ENCODE measurements around the gene NUP205.

NUP205 gene

DNA sequence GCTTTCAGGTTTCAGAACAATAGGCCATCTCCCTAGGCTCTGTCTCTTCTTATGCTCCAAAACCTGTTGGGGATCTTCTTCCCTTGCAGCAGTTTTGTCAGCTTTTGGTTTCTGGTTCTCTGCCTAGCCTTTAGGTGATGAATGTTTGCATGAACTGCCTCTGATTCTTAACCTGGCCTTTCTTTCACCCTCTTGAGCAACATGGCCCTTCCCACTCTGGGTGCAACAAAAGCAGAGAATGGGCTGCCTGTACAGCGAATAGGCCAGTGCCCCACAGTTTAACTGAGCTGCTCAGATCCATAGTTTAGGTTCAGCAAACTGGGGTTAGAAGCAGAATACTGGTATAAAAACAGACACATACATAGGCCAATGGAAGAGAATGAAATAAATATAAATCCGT, 18.1 kb upstream of the NUP205 start:
- H3K4me3 ChIP-seq (ENCODE audit: low read depth, low read length), result no peak overlapping the region
- TF ChIP-seq ZNF48 (tag by site-specific recombination; IDR thresholded peaks at IDR 0.05) (no peak), MEIS1 (CRISPR knock-in tag; IDR thresholded peaks at IDR 0.05; ENCODE audit: borderline replicate concordance) (no peak), MYNN (tag by site-specific recombination; IDR thresholded peaks at IDR 0.05; ENCODE audit: borderline replicate concordance) (no peak), ZNF24 (tag by site-specific recombination; IDR thresholded peaks at IDR 0.05) (no peak), BCL11B (tag by site-specific recombination; IDR thresholded peaks at IDR 0.05; ENCODE audit: low read depth) (no peak), ZNF670 (tag by site-specific recombination; IDR thresholded peaks at IDR 0.05; ENCODE audit: low read depth) (no peak), ZNF76 (tag by site-specific recombination; IDR thresholded peaks at IDR 0.05; ENCODE audit: borderline replicate concordance, low read depth) (no peak), ZNF221 (tag by site-specific recombination; IDR thresholded peaks at IDR 0.05; ENCODE audit: borderline replicate concordance) (no peak)
- TF ChIP-seq, protein P1, sequence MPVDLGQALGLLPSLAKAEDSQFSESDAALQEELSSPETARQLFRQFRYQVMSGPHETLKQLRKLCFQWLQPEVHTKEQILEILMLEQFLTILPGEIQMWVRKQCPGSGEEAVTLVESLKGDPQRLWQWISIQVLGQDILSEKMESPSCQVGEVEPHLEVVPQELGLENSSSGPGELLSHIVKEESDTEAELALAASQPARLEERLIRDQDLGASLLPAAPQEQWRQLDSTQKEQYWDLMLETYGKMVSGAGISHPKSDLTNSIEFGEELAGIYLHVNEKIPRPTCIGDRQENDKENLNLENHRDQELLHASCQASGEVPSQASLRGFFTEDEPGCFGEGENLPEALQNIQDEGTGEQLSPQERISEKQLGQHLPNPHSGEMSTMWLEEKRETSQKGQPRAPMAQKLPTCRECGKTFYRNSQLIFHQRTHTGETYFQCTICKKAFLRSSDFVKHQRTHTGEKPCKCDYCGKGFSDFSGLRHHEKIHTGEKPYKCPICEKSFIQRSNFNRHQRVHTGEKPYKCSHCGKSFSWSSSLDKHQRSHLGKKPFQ (tag by site-specific recombination; IDR thresholded peaks at IDR 0.05), result no peak
- TF ChIP-seq, protein P2, sequence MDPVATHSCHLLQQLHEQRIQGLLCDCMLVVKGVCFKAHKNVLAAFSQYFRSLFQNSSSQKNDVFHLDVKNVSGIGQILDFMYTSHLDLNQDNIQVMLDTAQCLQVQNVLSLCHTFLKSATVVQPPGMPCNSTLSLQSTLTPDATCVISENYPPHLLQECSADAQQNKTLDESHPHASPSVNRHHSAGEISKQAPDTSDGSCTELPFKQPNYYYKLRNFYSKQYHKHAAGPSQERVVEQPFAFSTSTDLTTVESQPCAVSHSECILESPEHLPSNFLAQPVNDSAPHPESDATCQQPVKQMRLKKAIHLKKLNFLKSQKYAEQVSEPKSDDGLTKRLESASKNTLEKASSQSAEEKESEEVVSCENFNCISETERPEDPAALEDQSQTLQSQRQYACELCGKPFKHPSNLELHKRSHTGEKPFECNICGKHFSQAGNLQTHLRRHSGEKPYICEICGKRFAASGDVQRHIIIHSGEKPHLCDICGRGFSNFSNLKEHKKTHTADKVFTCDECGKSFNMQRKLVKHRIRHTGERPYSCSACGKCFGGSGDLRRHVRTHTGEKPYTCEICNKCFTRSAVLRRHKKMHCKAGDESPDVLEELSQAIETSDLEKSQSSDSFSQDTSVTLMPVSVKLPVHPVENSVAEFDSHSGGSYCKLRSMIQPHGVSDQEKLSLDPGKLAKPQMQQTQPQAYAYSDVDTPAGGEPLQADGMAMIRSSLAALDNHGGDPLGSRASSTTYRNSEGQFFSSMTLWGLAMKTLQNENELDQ (tag by site-specific recombination; IDR thresholded peaks at IDR 0.05; ENCODE audit: low read depth), result no peak
- TF ChIP-seq, protein P3, sequence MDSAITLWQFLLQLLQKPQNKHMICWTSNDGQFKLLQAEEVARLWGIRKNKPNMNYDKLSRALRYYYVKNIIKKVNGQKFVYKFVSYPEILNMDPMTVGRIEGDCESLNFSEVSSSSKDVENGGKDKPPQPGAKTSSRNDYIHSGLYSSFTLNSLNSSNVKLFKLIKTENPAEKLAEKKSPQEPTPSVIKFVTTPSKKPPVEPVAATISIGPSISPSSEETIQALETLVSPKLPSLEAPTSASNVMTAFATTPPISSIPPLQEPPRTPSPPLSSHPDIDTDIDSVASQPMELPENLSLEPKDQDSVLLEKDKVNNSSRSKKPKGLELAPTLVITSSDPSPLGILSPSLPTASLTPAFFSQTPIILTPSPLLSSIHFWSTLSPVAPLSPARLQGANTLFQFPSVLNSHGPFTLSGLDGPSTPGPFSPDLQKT (IDR thresholded peaks at IDR 0.05; ENCODE audit: borderline replicate concordance, low read depth, low read length), result no peak
- TF ChIP-seq, protein P4, sequence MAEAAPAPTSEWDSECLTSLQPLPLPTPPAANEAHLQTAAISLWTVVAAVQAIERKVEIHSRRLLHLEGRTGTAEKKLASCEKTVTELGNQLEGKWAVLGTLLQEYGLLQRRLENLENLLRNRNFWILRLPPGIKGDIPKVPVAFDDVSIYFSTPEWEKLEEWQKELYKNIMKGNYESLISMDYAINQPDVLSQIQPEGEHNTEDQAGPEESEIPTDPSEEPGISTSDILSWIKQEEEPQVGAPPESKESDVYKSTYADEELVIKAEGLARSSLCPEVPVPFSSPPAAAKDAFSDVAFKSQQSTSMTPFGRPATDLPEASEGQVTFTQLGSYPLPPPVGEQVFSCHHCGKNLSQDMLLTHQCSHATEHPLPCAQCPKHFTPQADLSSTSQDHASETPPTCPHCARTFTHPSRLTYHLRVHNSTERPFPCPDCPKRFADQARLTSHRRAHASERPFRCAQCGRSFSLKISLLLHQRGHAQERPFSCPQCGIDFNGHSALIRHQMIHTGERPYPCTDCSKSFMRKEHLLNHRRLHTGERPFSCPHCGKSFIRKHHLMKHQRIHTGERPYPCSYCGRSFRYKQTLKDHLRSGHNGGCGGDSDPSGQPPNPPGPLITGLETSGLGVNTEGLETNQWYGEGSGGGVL (tag by site-specific recombination; IDR thresholded peaks at IDR 0.05), result no peak
- no peak overlapping the region for H3K27ac ChIP-seq (ENCODE audit: extremely low read depth, low read depth, low read length)
- no peaks in the 10 kb centered on the region for H3K9me3 ChIP-seq (ENCODE audit: control insufficient read depth, insufficient read depth, low read depth, low read length)
- H3K36me3 ChIP-seq (ENCODE audit: control insufficient read depth in 2 of 2, insufficient read depth in 1 of 2, low read length in 2 of 2), result no peaks in the 10 kb centered on the region
- CTCF ChIA-PET, result no interaction called here
- H3K4me1 ChIP-seq (ENCODE audit: control insufficient read depth, insufficient read depth, low read length), result no peaks in the 10 kb centered on the region
- POLR2A ChIA-PET, result no interaction called here

DNA sequence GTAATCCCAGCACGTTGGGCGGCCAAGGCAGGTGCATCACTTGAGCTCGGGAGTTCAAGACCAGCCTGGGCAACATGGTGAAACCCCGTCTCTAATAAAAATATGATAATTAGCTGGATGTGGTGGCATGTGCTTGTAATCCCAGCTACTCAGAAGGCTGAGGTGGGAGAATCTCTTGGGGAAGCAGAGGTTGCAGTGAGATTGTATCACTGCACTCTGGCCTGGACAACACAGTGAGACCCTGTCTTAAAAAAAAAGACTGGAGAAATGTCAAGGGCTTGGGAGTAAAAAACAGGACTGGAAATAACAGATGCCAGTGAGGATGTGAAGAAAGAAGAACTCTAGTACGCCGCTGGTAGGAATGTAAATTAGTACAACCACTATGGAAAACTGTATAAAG, 16.7 kb upstream of the NUP205 start:
- Histone ChIP-seq H3K27ac (ENCODE audit: extremely low read depth, low read depth, low read length) (no peak overlapping the region), H3K4me3 (ENCODE audit: low read depth, low read length) (no peak overlapping the region), H3K9me3 (ENCODE audit: control insufficient read depth, insufficient read depth, low read depth, low read length) (no peaks in the 10 kb centered on the region), H3K4me1 (ENCODE audit: control insufficient read depth, insufficient read depth, low read length) (no peaks in the 10 kb centered on the region), H3K36me3 (ENCODE audit: control insufficient read depth in 2 of 2, insufficient read depth in 1 of 2, low read length in 2 of 2) (no peaks in the 10 kb centered on the region)
- no peak for TF ChIP-seq ZBTB17 (tag by site-specific recombination; IDR thresholded peaks at IDR 0.05)
- TF ChIP-seq, protein P5, sequence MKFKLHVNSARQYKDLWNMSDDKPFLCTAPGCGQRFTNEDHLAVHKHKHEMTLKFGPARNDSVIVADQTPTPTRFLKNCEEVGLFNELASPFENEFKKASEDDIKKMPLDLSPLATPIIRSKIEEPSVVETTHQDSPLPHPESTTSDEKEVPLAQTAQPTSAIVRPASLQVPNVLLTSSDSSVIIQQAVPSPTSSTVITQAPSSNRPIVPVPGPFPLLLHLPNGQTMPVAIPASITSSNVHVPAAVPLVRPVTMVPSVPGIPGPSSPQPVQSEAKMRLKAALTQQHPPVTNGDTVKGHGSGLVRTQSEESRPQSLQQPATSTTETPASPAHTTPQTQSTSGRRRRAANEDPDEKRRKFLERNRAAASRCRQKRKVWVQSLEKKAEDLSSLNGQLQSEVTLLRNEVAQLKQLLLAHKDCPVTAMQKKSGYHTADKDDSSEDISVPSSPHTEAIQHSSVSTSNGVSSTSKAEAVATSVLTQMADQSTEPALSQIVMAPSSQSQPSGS (tag by site-specific recombination; IDR thresholded peaks at IDR 0.05; ENCODE audit: low read depth), result no peak
- TF ChIP-seq ZNF140 (tag by site-specific recombination; IDR thresholded peaks at IDR 0.05), result no peak
- no peak for TF ChIP-seq ZNF202 (tag by site-specific recombination; IDR thresholded peaks at IDR 0.05; ENCODE audit: borderline replicate concordance)
- TF ChIP-seq ZNF571 (tag by site-specific recombination; IDR thresholded peaks at IDR 0.05), result no peak
- no peak for TF ChIP-seq ZNF133 (tag by site-specific recombination; IDR thresholded peaks at IDR 0.05)
- TF ChIP-seq, protein P6, sequence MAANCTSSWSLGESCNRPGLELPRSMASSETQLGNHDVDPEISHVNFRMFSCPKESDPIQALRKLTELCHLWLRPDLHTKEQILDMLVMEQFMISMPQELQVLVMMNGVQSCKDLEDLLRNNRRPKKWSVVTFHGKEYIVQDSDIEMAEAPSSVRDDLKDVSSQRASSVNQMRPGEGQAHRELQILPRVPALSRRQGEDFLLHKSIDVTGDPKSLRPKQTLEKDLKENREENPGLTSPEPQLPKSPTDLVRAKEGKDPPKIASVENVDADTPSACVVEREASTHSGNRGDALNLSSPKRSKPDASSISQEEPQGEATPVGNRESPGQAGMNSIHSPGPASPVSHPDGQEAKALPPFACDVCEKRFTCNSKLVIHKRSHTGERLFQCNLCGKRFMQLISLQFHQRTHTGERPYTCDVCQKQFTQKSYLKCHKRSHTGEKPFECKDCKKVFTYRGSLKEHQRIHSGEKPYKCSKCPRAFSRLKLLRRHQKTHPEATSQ (tag by site-specific recombination; IDR thresholded peaks at IDR 0.05), result no peak
- TF ChIP-seq ZNF600 (tag by site-specific recombination; IDR thresholded peaks at IDR 0.05), result no peak
- TF ChIP-seq ZNF169 (tag by site-specific recombination; IDR thresholded peaks at IDR 0.05), result no peak
- no peak for TF ChIP-seq ZNF132 (tag by site-specific recombination; IDR thresholded peaks at IDR 0.05; ENCODE audit: borderline replicate concordance)
- no peak for TF ChIP-seq TRIM28 (IDR thresholded peaks at IDR 0.05; ENCODE audit: borderline replicate concordance, low read length)
- no peak for TF ChIP-seq HOXC10 (CRISPR knock-in tag; IDR thresholded peaks at IDR 0.05)
- ChIA-PET POLR2A (no interaction called here), CTCF (no interaction called here)

All from HEK293 (cell line).